ENCODE results near the gene SELENON. TPM values are rescaled to one million over a fixed set of nuclear protein-coding genes. Genes with fewer than 3 reads are reported as not detected.

The SELENON gene
- total and polyA plus RNA-seq, 2 of the 8 experiments (the other 6 are each of a cell fraction or from before 2014, with no cell fraction given), result 43.0 to 77.6 TPM

GRCh38 chr1:25768999-25769398, 31.0 kb upstream of the SELENON start:
- WGBS, 2 experiments (ENCODE audit: extremely low coverage in 1 of 2, insufficient coverage in 1 of 2, insufficient read length in 1 of 2, insufficient replicate concordance in 2 of 2, low coverage in 1 of 2, low lambda C conversion rate in 2 of 2, missing lambda C conversion rate in 1 of 2), result 77 to 100% methylated on average over 2 of the region's 2 CpGs
- H3K4me1 ChIP-seq (replicated peaks in 1 of 4; ENCODE audit: control insufficient read depth in 3 of 4, insufficient read depth in 4 of 4, low read length in 3 of 4), result peaks cover 0 to 5% (median 3%) of the 10 kb centered on the region in 4 experiments; a peak in 5 of 7 replicates
- H3K4me3 ChIP-seq (ENCODE audit: extremely low read depth in 1 of 4, insufficient read depth in 2 of 4, low read depth in 3 of 4, low read length in 4 of 4), result no peak overlapping the region
- H3K23ac ChIP-seq (ENCODE audit: insufficient read length), result no peak overlapping the region
- H4K8ac ChIP-seq (ENCODE audit: extremely low read depth, insufficient read depth, low read length), result no peak overlapping the region
- H3K36me3 ChIP-seq (ENCODE audit: control insufficient read depth in 2 of 4, insufficient read depth in 4 of 4, low read length in 3 of 4), result no peaks in the 10 kb centered on the region
- peak overlapping the region; percentile 55 for H2BK5ac ChIP-seq (ENCODE audit: low read depth, low read length)
- H3K14ac ChIP-seq (ENCODE audit: insufficient read length), result no peak overlapping the region
- H2BK15ac ChIP-seq (ENCODE audit: low read length), result peak overlapping the region; percentile 3
- FAIRE-seq, result no peak
- no peaks in the 10 kb centered on the region for H3K9me3 ChIP-seq (ENCODE audit: insufficient read depth in 2 of 2, low read depth in 1 of 2, low read length in 1 of 2)
- no peak overlapping the region for H3K4ac ChIP-seq (replicated peaks; ENCODE audit: insufficient read length, low read depth, low read length)
- no peak overlapping the region for H4K91ac ChIP-seq (replicated peaks; ENCODE audit: insufficient read length, low read length)
- peak overlapping the region; percentile 48; the same call in 1 of the 2 replicates for H2BK20ac ChIP-seq (ENCODE audit: low read length)
- H4K20me1 ChIP-seq (replicated peaks in 1 of 2; ENCODE audit: control insufficient read depth in 1 of 2, insufficient read depth in 2 of 2, low read length in 2 of 2), result peaks cover 0 to 9% of the 10 kb centered on the region in 2 experiments
- no peak overlapping the region for H4K5ac ChIP-seq (ENCODE audit: insufficient read length, low read depth, low read length)
- POLR2A ChIA-PET (ENCODE audit: partially characterized antibody), result no interaction called here
- H3K18ac ChIP-seq (ENCODE audit: extremely low read depth, low read length), result no peak overlapping the region
- H3K27ac ChIP-seq (ENCODE audit: low read depth, low read length), result no peak overlapping the region
- H3K9ac ChIP-seq (replicated peaks in 1 of 4; ENCODE audit: extremely low read depth in 1 of 4, low read depth in 3 of 4, low read length in 3 of 4), result no peak overlapping the region; a peak in 1 of 7 replicates
- no peak for DNase-seq (ENCODE audit: low read depth in 1 of 2, low spot score in 2 of 2)
- H3K23me2 ChIP-seq (ENCODE audit: low read depth, low read length), result peaks cover 23% of the 10 kb centered on the region; the same call in 1 of the 2 replicates
- no peaks in the 10 kb centered on the region for H3K79me1 ChIP-seq (ENCODE audit: low read depth, low read length)
- peak overlapping the region; percentile 82 for H2AK5ac ChIP-seq (ENCODE audit: low read depth, low read length)
- no peaks in the 10 kb centered on the region for H3K79me2 ChIP-seq (ENCODE audit: control insufficient read depth in 1 of 2, insufficient read depth in 2 of 2, low read length in 2 of 2)
- no peaks in the 10 kb centered on the region for H3K27me3 ChIP-seq (replicated peaks in 1 of 4; ENCODE audit: control insufficient read depth in 3 of 4, extremely low read depth in 1 of 4, insufficient read depth in 3 of 4, low read length in 3 of 4)
- no peak overlapping the region for H2BK120ac ChIP-seq (replicated peaks; ENCODE audit: low read depth, low read length)
- H2AFZ ChIP-seq (ENCODE audit: low read length), result no peak overlapping the region
- H3K56ac ChIP-seq (replicated peaks; ENCODE audit: insufficient read length, low read depth, low read length), result peak overlapping the region; percentile 80
- 0 out of 2 replicates have a peak overlapping the region, but pooled peaks have one; percentile 55 for H2BK12ac ChIP-seq (ENCODE audit: low read depth, low read length)
- CTCF ChIA-PET (ENCODE audit: partially characterized antibody), result no interaction called here
- no peak overlapping the region for H3K4me2 ChIP-seq (ENCODE audit: insufficient read depth in 1 of 2, low read depth in 2 of 2, low read length in 2 of 2)
- no peak for TF ChIP-seq ATF3 (IDR thresholded peaks at IDR 0.05; ENCODE audit: insufficient read depth, low read depth, low read length)
- no peak for TF ChIP-seq RNF2 (IDR thresholded peaks at IDR 0.05; ENCODE audit: borderline replicate concordance, low read depth, low read length, missing control alignments, poor library complexity, severe bottlenecking)
- TF ChIP-seq NANOG (IDR thresholded peaks at IDR 0.05; ENCODE audit: insufficient read depth, low read depth, low read length, poor library complexity, severe bottlenecking), result no peak
- no peak for TF ChIP-seq SP1 (IDR thresholded peaks at IDR 0.05; ENCODE audit: low read depth, low read length)
- no peak for TF ChIP-seq EZH2 (IDR thresholded peaks at IDR 0.05; ENCODE audit: low read depth, low read length, severe bottlenecking)
- no peak for TF ChIP-seq GTF2F1 (IDR thresholded peaks at IDR 0.05; ENCODE audit: borderline replicate concordance, low read depth, low read length)
- TF ChIP-seq TAF7 (optimal IDR thresholded peaks at IDR 0.05; ENCODE audit: borderline replicate concordance, low read depth, low read length), result no peak
- TF ChIP-seq E2F6 (IDR thresholded peaks at IDR 0.05), result no peak
- no peak for TF ChIP-seq SIRT6 (IDR thresholded peaks at IDR 0.05; ENCODE audit: low read length)
- TF ChIP-seq EP300 (IDR thresholded peaks at IDR 0.05; ENCODE audit: borderline replicate concordance in 1 of 2, low read depth in 2 of 2, low read length in 2 of 2), result no peak
- no peak for TF ChIP-seq CTBP2 (IDR thresholded peaks at IDR 0.05; ENCODE audit: borderline replicate concordance, insufficient read depth, insufficient read length, low read length)

Measured in H1 (cell line).